ENCODE results near the gene NR1D1. TPM values are rescaled to one million over a fixed set of nuclear protein-coding genes. Genes with fewer than 3 reads are reported as not detected.

NR1D1 gene
- total RNA-seq, 1 donor from 2014 or later = 15.0 TPM

GRCh38 chr17:40094874-40095273 is 5.5 kb downstream of the NR1D1 start:
- intact Hi-C loops (cut with DNase I) = no loop called here
- H3K36me3 ChIP-seq = peaks cover 0 to 47% of the 10 kb centered on the region in 2 donors
- no peaks in the 10 kb centered on the region for H3K27me3 ChIP-seq
- TF ChIP-seq CTCF (IDR thresholded peaks at IDR 0.05) = no peak
- peak in 1 of 2 donors; percentile 40 for TF ChIP-seq POLR2AphosphoS5 (IDR thresholded peaks at IDR 0.05; ENCODE audit: insufficient read depth in 1 of 2, low read depth in 1 of 2)
- H3K4me1 ChIP-seq = peaks cover 87% of the 10 kb centered on the region
- no peak overlapping the region for H3K4me3 ChIP-seq
- peak in 1 of 2 donors; percentile 86 for DNase-seq (ENCODE audit: extremely low spot score in 2 of 2)
- peak overlapping the region; percentile 98 for H3K27ac ChIP-seq
- H3K9me3 ChIP-seq = no peaks in the 10 kb centered on the region

GRCh38 chr17:40093580-40094201 is 6.7 kb downstream of the NR1D1 start:
- H3K36me3 ChIP-seq = peaks cover 0 to 56% of the 10 kb centered on the region in 2 donors
- peak in 1 of 2 donors; percentile 89 for DNase-seq (ENCODE audit: extremely low spot score in 2 of 2)
- H3K4me3 ChIP-seq = no peak overlapping the region
- intact Hi-C loops (cut with DNase I) = no loop called here
- H3K9me3 ChIP-seq = no peaks in the 10 kb centered on the region
- peak overlapping the region; percentile 98 for H3K27ac ChIP-seq
- peaks cover 88% of the 10 kb centered on the region for H3K4me1 ChIP-seq
- no peak for TF ChIP-seq POLR2A (IDR thresholded peaks at IDR 0.05)
- TF ChIP-seq CTCF (IDR thresholded peaks at IDR 0.05) = no peak
- no peak for TF ChIP-seq POLR2AphosphoS5 (IDR thresholded peaks at IDR 0.05; ENCODE audit: insufficient read depth in 1 of 2, low read depth in 1 of 2)
- H3K27me3 ChIP-seq = no peaks in the 10 kb centered on the region

- H3K4me1 ChIP-seq = peaks cover 82% of the 10 kb centered on the region
- H3K27ac ChIP-seq = peak overlapping the region; percentile 98
- peak in 1 of 2 donors; percentile 86 for DNase-seq (ENCODE audit: extremely low spot score in 2 of 2)
- H3K36me3 ChIP-seq = peaks cover 0 to 62% of the 10 kb centered on the region in 2 donors
- TF ChIP-seq CTCF (IDR thresholded peaks at IDR 0.05) = no peak
- TF ChIP-seq POLR2A (IDR thresholded peaks at IDR 0.05) = no peak
- TF ChIP-seq POLR2AphosphoS5 (IDR thresholded peaks at IDR 0.05; ENCODE audit: insufficient read depth in 1 of 2, low read depth in 1 of 2) = peak in 1 of 2 donors; percentile 27
- intact Hi-C loops (cut with DNase I) = no loop called here
- H3K27me3 ChIP-seq = no peaks in the 10 kb centered on the region
- no peaks in the 10 kb centered on the region for H3K9me3 ChIP-seq
- no peak overlapping the region for H3K4me3 ChIP-seq
These were observed 7.3 kb downstream of the NR1D1 start for GRCh38 chr17:40093005-40093579.

GRCh38 chr17:40092581-40092980 is 7.8 kb downstream of the NR1D1 start:
- peak in 1 of 2 donors; percentile 87 for DNase-seq (ENCODE audit: extremely low spot score in 2 of 2)
- peaks cover 77% of the 10 kb centered on the region for H3K4me1 ChIP-seq

More at GRCh38 chr17:40092581-40092980, 7.8 kb downstream of the NR1D1 start:
- peaks cover 0 to 67% of the 10 kb centered on the region in 2 donors for H3K36me3 ChIP-seq
- no peak overlapping the region for H3K4me3 ChIP-seq
- H3K9me3 ChIP-seq = no peaks in the 10 kb centered on the region
- H3K27ac ChIP-seq = peak overlapping the region; percentile 98
- TF ChIP-seq POLR2A (IDR thresholded peaks at IDR 0.05) = no peak
- no peak for TF ChIP-seq CTCF (IDR thresholded peaks at IDR 0.05)
- TF ChIP-seq POLR2AphosphoS5 (IDR thresholded peaks at IDR 0.05; ENCODE audit: insufficient read depth in 1 of 2, low read depth in 1 of 2) = no peak
- no peaks in the 10 kb centered on the region for H3K27me3 ChIP-seq
- intact Hi-C loops (cut with DNase I) = no loop called here

All from vagina (tissue), 2 donors.